ENCODE measurements around the gene RUSC2. TPM values are rescaled to one million over a fixed set of nuclear protein-coding genes. Genes with fewer than 3 reads are reported as not detected.

RUSC2 gene
- total RNA-seq, 2 experiments from 2014 or later: 1.6 to 1.8 TPM

DNA sequence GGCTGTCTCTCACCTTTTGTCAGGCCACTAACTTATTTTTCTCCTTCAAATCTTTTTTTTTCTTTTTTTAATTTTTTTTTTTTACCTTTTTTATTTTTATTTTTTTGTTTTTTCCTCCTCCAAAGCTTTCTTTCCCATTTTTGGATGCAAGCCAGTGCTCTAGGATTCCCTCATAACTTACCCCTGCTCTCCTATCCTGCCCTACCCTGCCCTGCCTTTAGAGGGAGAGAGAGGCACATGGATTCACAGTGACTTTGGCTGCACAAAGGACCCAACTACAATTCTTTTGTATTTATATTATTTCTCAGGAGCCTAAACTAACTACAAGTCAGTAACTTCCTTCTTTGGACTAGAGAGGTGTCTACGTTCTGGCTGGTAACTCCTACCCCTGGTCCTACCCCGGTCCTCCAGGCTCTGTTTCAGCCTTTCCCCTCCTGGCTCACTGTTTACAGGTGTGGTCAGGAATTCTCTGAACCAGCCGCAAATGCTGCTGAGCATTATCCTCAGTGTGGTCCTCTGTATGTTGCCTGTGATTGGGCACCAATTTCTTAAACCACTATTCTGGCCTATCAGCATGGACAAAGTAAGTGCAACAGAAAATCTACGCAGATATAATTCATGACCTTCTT lies 8.4 kb upstream of the RUSC2 start:
- TF ChIP-seq, protein P1, sequence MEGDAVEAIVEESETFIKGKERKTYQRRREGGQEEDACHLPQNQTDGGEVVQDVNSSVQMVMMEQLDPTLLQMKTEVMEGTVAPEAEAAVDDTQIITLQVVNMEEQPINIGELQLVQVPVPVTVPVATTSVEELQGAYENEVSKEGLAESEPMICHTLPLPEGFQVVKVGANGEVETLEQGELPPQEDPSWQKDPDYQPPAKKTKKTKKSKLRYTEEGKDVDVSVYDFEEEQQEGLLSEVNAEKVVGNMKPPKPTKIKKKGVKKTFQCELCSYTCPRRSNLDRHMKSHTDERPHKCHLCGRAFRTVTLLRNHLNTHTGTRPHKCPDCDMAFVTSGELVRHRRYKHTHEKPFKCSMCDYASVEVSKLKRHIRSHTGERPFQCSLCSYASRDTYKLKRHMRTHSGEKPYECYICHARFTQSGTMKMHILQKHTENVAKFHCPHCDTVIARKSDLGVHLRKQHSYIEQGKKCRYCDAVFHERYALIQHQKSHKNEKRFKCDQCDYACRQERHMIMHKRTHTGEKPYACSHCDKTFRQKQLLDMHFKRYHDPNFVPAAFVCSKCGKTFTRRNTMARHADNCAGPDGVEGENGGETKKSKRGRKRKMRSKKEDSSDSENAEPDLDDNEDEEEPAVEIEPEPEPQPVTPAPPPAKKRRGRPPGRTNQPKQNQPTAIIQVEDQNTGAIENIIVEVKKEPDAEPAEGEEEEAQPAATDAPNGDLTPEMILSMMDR (IDR thresholded peaks at IDR 0.05): peak; percentile 31
- Histone ChIP-seq H3K4me3 (ENCODE audit: low read length) (no peak overlapping the region), H3K36me3 (ENCODE audit: insufficient read depth, low read length) (no peaks in the 10 kb centered on the region), H3K27ac (ENCODE audit: low read depth in 1 of 2, low read length in 2 of 2) (no peak overlapping the region), H3K4me1 (ENCODE audit: insufficient read depth, low read length) (no peaks in the 10 kb centered on the region), H3K27me3 (ENCODE audit: control insufficient read depth in 1 of 2, insufficient read depth in 2 of 2, low read length in 2 of 2) (peaks cover 5 to 8% of the 10 kb centered on the region in 2 experiments), H3K9me3 (ENCODE audit: control insufficient read depth in 1 of 2, insufficient read depth in 1 of 2, low read length in 2 of 2) (no peaks in the 10 kb centered on the region)
- no peaks in the 10 kb centered on the region for H3K36me3 Mint-ChIP-seq (ENCODE audit: low read depth)
- H3K27me3 Mint-ChIP-seq: peaks cover 15% of the 10 kb centered on the region
- no peaks in the 10 kb centered on the region for H3K9me3 Mint-ChIP-seq
- intact Hi-C loops (cut with DNase I, micrococcal nuclease): loop anchor here (1.0 to 10.0 kb wide), 4 partner anchors 71 to 403 kb away; no protein-coding TSS in a partner anchor
- POLR2A ChIA-PET: no interaction called here
- ATAC-seq (ENCODE audit: poor library complexity): peak; percentile 63
- peak in 5 of 14 experiments; percentile 11 to 46 (median 25) for DNase-seq
- no peaks in the 10 kb centered on the region for H3K4me1 Mint-ChIP-seq (ENCODE audit: low read depth)
- CTCF ChIA-PET: no interaction called here
- H3K4me3 Mint-ChIP-seq: no peak overlapping the region
- no peak overlapping the region for H3K27ac Mint-ChIP-seq

DNA sequence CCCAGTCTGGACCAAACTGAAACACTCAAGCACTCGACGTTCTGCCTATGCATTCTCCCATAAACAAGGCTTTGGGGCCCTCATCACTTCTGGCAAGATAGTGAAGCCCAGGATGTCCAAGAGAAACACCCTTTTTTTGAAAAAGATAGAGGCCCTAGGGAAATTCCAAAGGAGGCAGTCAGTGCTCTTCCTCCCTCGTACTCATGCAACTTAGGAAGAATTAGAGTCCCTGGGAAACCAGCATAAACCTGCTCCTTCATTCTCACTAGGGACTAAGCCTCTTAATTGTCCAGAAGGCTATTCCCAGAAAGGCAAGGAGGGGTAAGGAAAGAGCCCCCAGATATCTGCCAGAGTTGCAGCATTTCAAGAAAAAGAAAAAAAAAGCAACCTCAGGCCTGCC lies 7.8 kb upstream of the RUSC2 start:
- Mint-ChIP-seq H3K4me3 (no peak overlapping the region), H3K4me1 (ENCODE audit: low read depth) (no peaks in the 10 kb centered on the region), H3K27ac (no peak overlapping the region), H3K9me3 (no peaks in the 10 kb centered on the region), H3K27me3 (peaks cover 9% of the 10 kb centered on the region), H3K36me3 (ENCODE audit: low read depth) (no peaks in the 10 kb centered on the region)
- CTCF ChIA-PET: no interaction called here
- TF ChIP-seq, protein P1 (IDR thresholded peaks at IDR 0.05): no peak
- ATAC-seq (ENCODE audit: poor library complexity) (no peak), DNase-seq (no peak)
- intact Hi-C loops (cut with DNase I, micrococcal nuclease): loop anchor here (5.0 to 10.0 kb wide), 3 partner anchors 70 to 403 kb away; no protein-coding TSS in a partner anchor
- H3K36me3 ChIP-seq (ENCODE audit: insufficient read depth, low read length): no peaks in the 10 kb centered on the region
- peaks cover 0 to 7% of the 10 kb centered on the region in 2 experiments for H3K27me3 ChIP-seq (ENCODE audit: control insufficient read depth in 1 of 2, insufficient read depth in 2 of 2, low read length in 2 of 2)
- H3K4me1 ChIP-seq (ENCODE audit: insufficient read depth, low read length): no peaks in the 10 kb centered on the region
- no peak overlapping the region for H3K4me3 ChIP-seq (ENCODE audit: low read length)
- no peaks in the 10 kb centered on the region for H3K9me3 ChIP-seq (ENCODE audit: control insufficient read depth in 1 of 2, insufficient read depth in 1 of 2, low read length in 2 of 2)
- POLR2A ChIA-PET: no interaction called here
- no peak overlapping the region for H3K27ac ChIP-seq (ENCODE audit: low read depth in 1 of 2, low read length in 2 of 2)

DNA sequence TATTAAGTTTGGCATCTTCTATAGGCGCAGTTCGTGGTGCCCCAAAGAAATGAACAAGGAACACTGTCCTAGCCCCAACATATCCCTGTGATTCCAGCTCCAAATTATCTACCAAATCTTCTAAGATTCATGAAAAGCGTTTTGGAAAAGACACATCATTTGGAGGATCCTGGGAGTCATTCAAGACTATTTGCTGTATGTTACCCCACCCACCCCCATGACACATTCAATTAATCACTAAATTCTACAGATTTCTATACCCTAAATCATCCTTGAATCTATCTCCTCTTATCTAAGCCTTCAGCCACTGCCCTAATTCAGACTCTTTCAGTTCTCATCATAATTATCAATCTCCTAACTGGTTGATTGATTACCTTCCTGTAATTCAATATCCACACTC lies 5.5 kb upstream of the RUSC2 start:
- Histone ChIP-seq H3K4me1 (ENCODE audit: insufficient read depth, low read length) (peaks cover 3% of the 10 kb centered on the region), H3K4me3 (ENCODE audit: low read length) (no peak overlapping the region), H3K36me3 (ENCODE audit: insufficient read depth, low read length) (no peaks in the 10 kb centered on the region), H3K27me3 (ENCODE audit: control insufficient read depth in 1 of 2, insufficient read depth in 2 of 2, low read length in 2 of 2) (peaks cover 2 to 7% of the 10 kb centered on the region in 2 experiments), H3K27ac (ENCODE audit: low read depth in 1 of 2, low read length in 2 of 2) (no peak overlapping the region), H3K9me3 (ENCODE audit: control insufficient read depth in 1 of 2, insufficient read depth in 1 of 2, low read length in 2 of 2) (no peaks in the 10 kb centered on the region)
- Mint-ChIP-seq H3K4me3 (no peak overlapping the region), H3K4me1 (ENCODE audit: low read depth) (peaks cover 7% of the 10 kb centered on the region), H3K27ac (no peak overlapping the region), H3K9me3 (no peaks in the 10 kb centered on the region), H3K27me3 (peaks cover 8% of the 10 kb centered on the region), H3K36me3 (ENCODE audit: low read depth) (no peaks in the 10 kb centered on the region)
- intact Hi-C loops (cut with DNase I, micrococcal nuclease): loop anchor here (5.0 to 10.0 kb wide), 3 partner anchors 68 to 400 kb away; no protein-coding TSS in a partner anchor
- TF ChIP-seq, protein P1 (IDR thresholded peaks at IDR 0.05): no peak
- ChIA-PET CTCF (no interaction called here), POLR2A (no interaction called here)
- DNase-seq: no peak
- ATAC-seq (ENCODE audit: poor library complexity): no peak

Measured in CD4-positive, alpha-beta T cell (primary cell).